Stimulated activated CD4-positive, alpha-beta T cell treated with anti-CD3 and anti-CD28 coated beads, Interleukin-1b, Interleukin-23, amount 100 ng/mL, for 1 hour (primary cell): ENCODE data around the gene KATNBL1.

Experiments used
- DNase-seq, 2 donors: peaks; one replicate each; pipeline ENCODE4 v3.0.0-alpha.2; 2020; ENCODE audit warnings: low read depth in 2 of 2

Gene KATNBL1

GRCh38 chr15:34114739-34115138 is 95.2 kb downstream of the KATNBL1 start:
- no peak for DNase-seq

GRCh38 chr15:34114215-34114614 is 95.7 kb downstream of the KATNBL1 start:
- no peak for DNase-seq

GRCh38 chr15:34111488-34111887 is 98.4 kb downstream of the KATNBL1 start:
- no peak for DNase-seq

- no peak for DNase-seq
Observed at GRCh38 chr15:34109797-34110663, 99.9 kb downstream of the KATNBL1 start.

- DNase-seq = no peak
Observed at GRCh38 chr15:34107315-34107714, 102.6 kb downstream of the KATNBL1 start.

GRCh38 chr15:34106423-34106822 is 103.5 kb downstream of the KATNBL1 start:
- no peak for DNase-seq

- DNase-seq = no peak
Observed at GRCh38 chr15:34102175-34102925, 107.5 kb downstream of the KATNBL1 start.

- DNase-seq = peak; percentile 93 to 97
Observed at GRCh38 chr15:34101366-34102174, 108.3 kb downstream of the KATNBL1 start, which contains the start of the genes EMC7 and PGBD4. EMC7 (minus strand) TSS chr15:34101862; CDS start chr15:34101839, 23 bp downstream. PGBD4 (plus strand) TSS chr15:34102083; CDS start chr15:34102532, 449 bp downstream.

GRCh38 chr15:34099914-34100313 is 110.0 kb downstream of the KATNBL1 start:
- DNase-seq = no peak
